Dendritic cell treated with granulocyte-macrophage colony-stimulating factor and Interleukin-4, amounts not matched to agents 40 ng/mL and 50 ng/mL, for 4 days (primary cell): Measurements from ENCODE around the gene MFAP4.

ENCODE experiments used
- H3K27ac Mint-ChIP-seq: one replicate; pipeline ENCODE4 v1.8.0; 2022; ENCODE audit warnings: mild to moderate bottlenecking, mixed read lengths
- H3K27me3 Mint-ChIP-seq: one replicate; pipeline ENCODE4 v1.8.0; 2022; ENCODE audit warnings: mild to moderate bottlenecking, mixed read lengths
- H3K36me3 Mint-ChIP-seq: one replicate; pipeline ENCODE4 v1.8.0; 2022; ENCODE audit warnings: low read depth, mixed read lengths
- H3K4me1 Mint-ChIP-seq: one replicate; pipeline ENCODE4 v1.8.0; 2022; ENCODE audit warnings: low read depth, mixed read lengths
- H3K4me3 Mint-ChIP-seq: one replicate; pipeline ENCODE4 v1.8.0; 2022; ENCODE audit warnings: mild to moderate bottlenecking, moderate library complexity, mixed read lengths
- H3K9me3 Mint-ChIP-seq: one replicate; pipeline ENCODE4 v1.8.0; 2022; ENCODE audit warnings: mixed read lengths
- intact Hi-C: fragments of 100-400 bp; cut with micrococcal nuclease; formaldehyde crosslinking; loops from one replicate; pipeline ENCODE4 v1.15.0; 2022

The MFAP4 gene

GRCh38 chr17:19414396-19415280, 27.6 kb upstream of the MFAP4 start:
- peaks cover 44% of the 10 kb centered on the region for H3K27me3 Mint-ChIP-seq
- no peak overlapping the region for H3K4me3 Mint-ChIP-seq
- peaks cover 22% of the 10 kb centered on the region for H3K4me1 Mint-ChIP-seq
- H3K36me3 Mint-ChIP-seq = no peaks in the 10 kb centered on the region
- H3K9me3 Mint-ChIP-seq = no peaks in the 10 kb centered on the region
- intact Hi-C loops = no loop called here
- no peak overlapping the region for H3K27ac Mint-ChIP-seq

- peaks cover 44% of the 10 kb centered on the region for H3K27me3 Mint-ChIP-seq
- H3K36me3 Mint-ChIP-seq = no peaks in the 10 kb centered on the region
- intact Hi-C loops = no loop called here
Observed at GRCh38 chr17:19413761-19414160, 26.8 kb upstream of the MFAP4 start.

GRCh38 chr17:19412984-19413383, 26.0 kb upstream of the MFAP4 start:
- no peak overlapping the region for H3K4me3 Mint-ChIP-seq
- no peak overlapping the region for H3K27ac Mint-ChIP-seq
- H3K36me3 Mint-ChIP-seq = no peaks in the 10 kb centered on the region
- peaks cover 43% of the 10 kb centered on the region for H3K27me3 Mint-ChIP-seq
- H3K9me3 Mint-ChIP-seq = no peaks in the 10 kb centered on the region
- H3K4me1 Mint-ChIP-seq = peaks cover 12% of the 10 kb centered on the region
- intact Hi-C loops = no loop called here

More at GRCh38 chr17:19413761-19414160, 26.8 kb upstream of the MFAP4 start:
- no peak overlapping the region for H3K27ac Mint-ChIP-seq
- H3K4me3 Mint-ChIP-seq = no peak overlapping the region
- H3K4me1 Mint-ChIP-seq = peaks cover 19% of the 10 kb centered on the region
- H3K9me3 Mint-ChIP-seq = no peaks in the 10 kb centered on the region

- peaks cover 38% of the 10 kb centered on the region for H3K27me3 Mint-ChIP-seq
- peaks cover 7% of the 10 kb centered on the region for H3K4me1 Mint-ChIP-seq
- intact Hi-C loops = no loop called here
- H3K36me3 Mint-ChIP-seq = no peaks in the 10 kb centered on the region
- no peaks in the 10 kb centered on the region for H3K9me3 Mint-ChIP-seq
- no peak overlapping the region for H3K27ac Mint-ChIP-seq
- H3K4me3 Mint-ChIP-seq = no peak overlapping the region
Observed at GRCh38 chr17:19412510-19412909, 25.5 kb upstream of the MFAP4 start.

- Mint-ChIP-seq H3K27me3 (peaks cover 37% of the 10 kb centered on the region), H3K27ac (no peak overlapping the region), H3K9me3 (no peaks in the 10 kb centered on the region), H3K4me3 (no peak overlapping the region), H3K4me1 (peaks cover 5% of the 10 kb centered on the region), H3K36me3 (no peaks in the 10 kb centered on the region)
- intact Hi-C loops = no loop called here
Observed at GRCh38 chr17:19411631-19412030, 24.6 kb upstream of the MFAP4 start.

GRCh38 chr17:19410875-19411620, 24.1 kb upstream of the MFAP4 start, which contains the start of gene RNF112:
Gene RNF112, plus strand, starts transcription at chr17:19411232. Its CDS starts 177 bp downstream, at chr17:19411409.
- no peak within 1 kb of the TSS for H3K27ac Mint-ChIP-seq
- no peak within 1 kb of the TSS for H3K4me3 Mint-ChIP-seq
- H3K9me3 Mint-ChIP-seq = no peaks in the 10 kb centered on the region
- H3K36me3 Mint-ChIP-seq = no peaks in the 10 kb centered on the region
- peaks cover 5% of the 10 kb centered on the region for H3K4me1 Mint-ChIP-seq
- intact Hi-C loops = no loop called here
- H3K27me3 Mint-ChIP-seq = peaks cover 35% of the 10 kb centered on the region

- Mint-ChIP-seq H3K4me1 (peaks cover 5% of the 10 kb centered on the region), H3K27me3 (peaks cover 29% of the 10 kb centered on the region), H3K4me3 (no peak overlapping the region), H3K27ac (no peak overlapping the region), H3K9me3 (no peaks in the 10 kb centered on the region), H3K36me3 (no peaks in the 10 kb centered on the region)
- intact Hi-C loops = no loop called here
Observed at GRCh38 chr17:19410091-19410490, 23.1 kb upstream of the MFAP4 start.

GRCh38 chr17:19409509-19409908, 22.5 kb upstream of the MFAP4 start:
- Mint-ChIP-seq H3K4me3 (no peak overlapping the region), H3K27ac (no peak overlapping the region), H3K36me3 (no peaks in the 10 kb centered on the region), H3K4me1 (peaks cover 5% of the 10 kb centered on the region), H3K27me3 (peaks cover 25% of the 10 kb centered on the region), H3K9me3 (no peaks in the 10 kb centered on the region)
- intact Hi-C loops = no loop called here

- Mint-ChIP-seq H3K36me3 (no peaks in the 10 kb centered on the region), H3K4me1 (peaks cover 5% of the 10 kb centered on the region), H3K9me3 (no peaks in the 10 kb centered on the region), H3K4me3 (no peak overlapping the region), H3K27me3 (peaks cover 22% of the 10 kb centered on the region), H3K27ac (no peak overlapping the region)
- intact Hi-C loops = no loop called here
Observed at GRCh38 chr17:19409066-19409465, 22.1 kb upstream of the MFAP4 start.

- no peak overlapping the region for H3K4me3 Mint-ChIP-seq
- intact Hi-C loops = no loop called here
- H3K9me3 Mint-ChIP-seq = no peaks in the 10 kb centered on the region
- H3K36me3 Mint-ChIP-seq = no peaks in the 10 kb centered on the region
- no peak overlapping the region for H3K27ac Mint-ChIP-seq
- H3K4me1 Mint-ChIP-seq = peaks cover 5% of the 10 kb centered on the region
- H3K27me3 Mint-ChIP-seq = peaks cover 22% of the 10 kb centered on the region
Observed at GRCh38 chr17:19408346-19408710, 21.3 kb upstream of the MFAP4 start.

GRCh38 chr17:19407601-19408345, 20.8 kb upstream of the MFAP4 start:
- intact Hi-C loops = no loop called here
- Mint-ChIP-seq H3K36me3 (no peaks in the 10 kb centered on the region), H3K4me1 (peaks cover 8% of the 10 kb centered on the region), H3K27me3 (peaks cover 19% of the 10 kb centered on the region), H3K9me3 (no peaks in the 10 kb centered on the region), H3K27ac (no peak overlapping the region), H3K4me3 (no peak overlapping the region)

- H3K36me3 Mint-ChIP-seq = no peaks in the 10 kb centered on the region
- peaks cover 7% of the 10 kb centered on the region for H3K27me3 Mint-ChIP-seq
- H3K4me1 Mint-ChIP-seq = peaks cover 13% of the 10 kb centered on the region
- intact Hi-C loops = no loop called here
- H3K9me3 Mint-ChIP-seq = no peaks in the 10 kb centered on the region
- H3K4me3 Mint-ChIP-seq = no peak overlapping the region
- no peak overlapping the region for H3K27ac Mint-ChIP-seq
Observed at GRCh38 chr17:19405114-19405513, 18.1 kb upstream of the MFAP4 start.

GRCh38 chr17:19404264-19404663, 17.3 kb upstream of the MFAP4 start:
- intact Hi-C loops = no loop called here
- Mint-ChIP-seq H3K36me3 (no peaks in the 10 kb centered on the region), H3K27ac (no peak overlapping the region), H3K9me3 (no peaks in the 10 kb centered on the region), H3K4me1 (peaks cover 18% of the 10 kb centered on the region), H3K27me3 (peaks cover 7% of the 10 kb centered on the region), H3K4me3 (no peak overlapping the region)

GRCh38 chr17:19403021-19403420, 16.0 kb upstream of the MFAP4 start:
- no peak overlapping the region for H3K27ac Mint-ChIP-seq
- no peak overlapping the region for H3K4me3 Mint-ChIP-seq
- peaks cover 29% of the 10 kb centered on the region for H3K4me1 Mint-ChIP-seq
- H3K36me3 Mint-ChIP-seq = no peaks in the 10 kb centered on the region
- H3K27me3 Mint-ChIP-seq = peaks cover 7% of the 10 kb centered on the region
- intact Hi-C loops = no loop called here
- no peaks in the 10 kb centered on the region for H3K9me3 Mint-ChIP-seq
